NOMO-1 (cell line): ENCODE results near the gene PLXND1.
"Not testable (repeated sequence)": the region's sequence is repeated elsewhere in the genome, so short reads cannot be mapped to it uniquely, and the experiment has no call there.

ENCODE experiments used
- DNase-seq, 2 experiments: peaks; one replicate each; lab custom pipeline; 2025; ENCODE audit not compliant: unreplicated experiment in 2 of 2; lab: John Stamatoyannopoulos, UW

The PLXND1 gene

DNA sequence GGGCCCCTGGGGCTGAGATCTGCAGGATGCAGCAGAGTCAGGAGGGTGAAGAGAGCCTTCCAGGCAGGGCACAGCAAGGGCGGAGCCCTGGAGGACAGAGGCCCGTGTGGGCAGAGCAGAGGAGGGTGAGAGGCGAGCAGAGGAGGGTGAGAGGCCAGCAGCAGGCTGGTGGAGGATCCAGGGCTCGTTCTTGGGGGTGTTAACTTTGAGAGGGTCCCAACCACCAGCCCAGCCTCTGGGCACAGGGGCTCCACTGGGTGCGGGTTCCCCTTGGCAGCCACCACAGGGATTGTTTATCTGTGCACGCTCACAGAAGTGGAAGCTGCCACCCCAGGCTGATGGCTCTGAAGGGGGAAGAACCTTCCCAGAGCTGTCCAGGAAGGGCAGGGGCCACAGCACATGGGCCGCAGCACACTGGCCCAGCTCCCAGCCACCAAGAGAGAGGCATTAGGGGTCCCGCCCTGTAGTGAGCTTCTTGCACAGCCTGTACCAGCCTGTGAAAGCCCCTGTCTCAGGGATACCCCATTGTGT lies 9.3 kb upstream of the PLXND1 start:
- DNase-seq, result no peak

DNA sequence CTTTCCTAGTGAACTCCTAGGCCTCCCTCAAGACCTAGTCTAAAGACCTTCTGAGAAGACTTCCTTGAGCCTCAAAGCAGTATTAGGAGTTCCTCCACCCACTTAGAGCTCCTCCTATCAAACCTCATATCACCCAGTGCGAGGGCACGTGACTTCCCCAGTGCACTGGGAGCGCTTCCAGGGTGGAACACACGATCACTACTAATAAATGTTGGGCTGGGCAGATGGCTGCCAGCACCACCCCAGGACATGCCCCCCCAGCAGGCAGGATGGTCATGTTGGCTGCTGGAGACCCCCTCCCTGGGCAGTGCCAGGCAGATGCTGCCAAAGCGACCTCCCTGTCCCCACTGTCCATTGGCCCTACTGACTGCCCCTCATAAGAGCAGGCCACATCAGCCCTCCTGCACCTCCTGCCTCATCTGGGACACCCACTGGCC lies 8.5 kb upstream of the PLXND1 start:
- no peak for DNase-seq

DNA sequence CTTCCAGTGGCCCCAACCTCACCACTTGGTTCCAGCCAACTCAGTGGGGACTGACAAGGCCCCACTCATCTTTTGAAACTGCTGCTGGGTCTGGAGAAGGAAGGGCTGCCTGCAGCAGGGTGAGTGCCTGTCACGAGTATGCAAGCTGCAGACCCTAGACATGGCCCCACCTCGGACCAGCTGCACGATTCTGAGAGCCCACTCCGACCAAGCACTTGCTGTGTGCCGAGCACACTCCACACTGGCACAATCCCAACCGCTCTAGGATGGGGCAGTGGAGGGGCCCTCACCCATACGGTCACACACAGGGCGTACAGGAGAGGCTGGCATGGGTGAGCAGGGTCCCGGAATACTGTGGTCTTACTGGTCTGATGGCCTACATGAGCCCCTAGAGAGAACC lies 8.0 kb upstream of the PLXND1 start:
- DNase-seq, result no peak

DNA sequence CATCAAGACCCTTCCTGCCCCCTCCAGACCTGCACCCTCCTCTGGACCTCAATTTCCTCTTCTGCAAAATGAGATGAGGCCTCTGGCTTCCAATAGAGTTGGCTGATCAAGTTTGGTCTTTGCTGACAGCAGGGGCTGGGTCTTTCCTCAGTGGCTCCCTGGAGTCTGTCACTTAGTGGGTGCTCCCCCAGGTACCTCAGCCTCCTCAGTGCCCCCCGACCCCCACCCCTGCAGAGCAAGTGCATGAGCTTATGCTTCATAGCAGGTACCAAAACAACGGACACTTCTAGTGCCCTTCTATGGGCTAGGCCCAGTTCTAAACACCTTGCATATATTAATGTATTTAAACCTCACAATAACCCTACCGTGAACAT lies 6.9 kb upstream of the PLXND1 start:
- DNase-seq, result no peak

DNA sequence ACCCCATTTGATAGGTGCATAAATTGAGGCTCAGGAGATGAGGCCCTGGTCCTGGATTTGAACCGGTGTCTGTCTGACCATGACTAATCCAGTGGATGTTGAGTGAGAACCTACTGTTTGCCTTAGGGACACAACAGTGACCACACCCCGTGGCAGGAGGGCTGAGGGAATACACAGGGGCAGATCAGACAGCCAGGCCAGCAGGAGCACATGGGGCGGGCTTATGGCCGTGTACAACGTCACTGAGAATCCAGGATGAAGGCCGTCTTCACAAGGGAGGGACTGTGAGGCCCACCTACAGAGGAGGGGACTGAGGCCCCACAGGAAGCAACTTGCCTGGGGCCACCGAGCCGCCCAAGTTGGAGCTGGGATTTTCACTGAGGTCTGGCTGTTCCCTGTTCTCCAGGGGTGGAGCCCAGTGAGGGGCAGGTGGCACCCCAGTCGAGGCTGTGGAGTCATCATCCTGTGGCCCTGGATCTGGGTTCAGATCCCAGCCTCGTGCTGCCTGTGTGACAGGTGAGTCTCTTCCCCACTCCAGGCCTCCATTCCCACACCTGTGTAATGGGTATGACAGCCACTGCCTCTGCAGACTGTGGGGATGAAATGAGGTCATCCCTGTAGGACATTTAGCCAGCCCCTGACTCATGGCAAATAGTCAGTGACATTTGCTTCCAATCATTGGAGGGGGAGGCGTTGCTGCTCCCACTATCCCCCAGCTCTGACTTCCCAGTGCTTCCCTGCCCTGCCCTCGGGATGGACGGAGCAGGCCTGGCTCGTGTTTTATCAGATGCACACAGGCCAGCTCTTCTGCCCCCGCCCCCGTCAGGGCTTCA lies 6.3 kb upstream of the PLXND1 start:
- no peak for DNase-seq

DNA sequence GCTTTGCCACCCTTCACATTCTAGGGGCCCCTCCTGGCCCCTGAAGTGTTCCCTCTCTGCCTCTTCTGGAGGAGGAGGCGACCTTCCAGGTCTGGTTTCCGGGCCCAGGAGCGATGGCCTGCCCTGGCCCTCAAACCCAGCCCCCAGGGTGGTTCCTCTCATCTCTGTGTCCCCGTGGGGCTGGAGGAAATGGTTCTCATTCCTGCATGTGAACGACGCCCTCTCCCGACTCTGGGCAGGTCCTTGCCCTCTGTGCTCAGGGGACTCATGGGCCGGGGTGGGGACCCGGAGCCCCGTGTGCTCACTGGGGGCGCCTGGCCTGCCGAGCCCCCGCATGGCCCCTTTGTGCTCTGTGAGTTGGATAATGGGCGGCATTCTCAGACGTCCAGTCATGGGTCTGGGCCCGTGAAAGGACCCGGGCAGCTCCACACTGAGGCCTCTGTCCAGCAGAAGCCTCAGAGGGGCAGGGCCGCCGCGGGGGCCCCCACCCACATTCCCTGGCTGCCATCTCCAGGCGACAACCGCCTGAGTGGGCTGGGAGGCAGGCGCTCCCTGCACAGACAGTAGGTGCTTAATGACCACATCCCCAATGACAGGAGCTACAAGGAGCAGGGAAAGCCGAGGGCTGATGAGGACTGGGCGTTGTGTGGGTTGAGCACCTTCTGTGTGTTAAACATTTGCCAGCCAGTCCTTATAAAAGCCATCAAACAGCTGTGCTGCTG lies 5.5 kb upstream of the PLXND1 start:
- no peak for DNase-seq

DNA sequence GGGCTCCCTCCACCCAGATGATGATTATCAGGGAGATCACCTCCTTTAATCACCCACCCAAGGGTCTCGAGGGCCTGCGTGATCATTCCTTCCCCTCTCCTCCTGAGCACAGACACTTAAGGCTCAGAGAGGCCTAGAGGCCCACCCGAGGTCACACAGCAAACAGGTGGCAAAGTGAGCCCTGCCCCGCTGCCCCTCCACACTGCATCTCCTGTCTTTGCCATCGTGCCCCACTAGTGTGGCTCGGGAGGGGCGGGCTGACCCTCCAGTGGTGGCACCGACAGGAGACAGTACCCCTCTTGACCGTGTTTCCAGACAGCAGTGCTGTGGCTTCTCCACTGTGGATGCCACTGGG lies 4.9 kb upstream of the PLXND1 start:
- DNase-seq, result no peak

DNA sequence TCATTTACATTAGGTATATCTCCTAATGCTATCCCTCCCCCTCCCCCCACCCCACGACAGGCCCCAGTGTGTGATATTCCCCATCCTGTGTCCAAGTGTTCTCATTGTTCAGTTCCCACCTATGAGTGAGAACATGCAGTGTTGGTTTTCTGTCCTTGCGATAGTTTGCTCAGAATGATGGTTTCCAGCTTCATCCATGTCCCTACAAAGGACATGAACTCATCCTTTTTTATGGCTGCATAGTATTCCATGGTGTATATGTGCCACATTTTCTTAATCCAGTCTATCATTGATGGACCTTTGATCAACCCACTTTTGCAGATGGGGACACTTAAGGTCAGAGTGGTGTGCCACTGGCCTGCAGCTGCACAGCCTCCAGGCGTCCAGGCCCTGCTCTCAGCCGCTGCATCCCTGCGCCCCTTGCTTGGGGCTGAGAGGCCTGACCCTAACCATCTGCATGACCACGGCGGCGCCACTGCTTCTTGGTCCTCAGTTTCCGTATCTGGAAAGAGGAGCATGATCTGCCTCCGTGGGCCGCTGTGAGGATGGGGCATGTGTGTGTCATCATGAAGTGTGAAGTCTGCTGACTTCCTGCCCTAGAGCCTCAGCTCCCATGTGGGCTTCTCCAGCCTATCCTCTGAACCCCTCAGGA lies 4.4 kb upstream of the PLXND1 start:
- DNase-seq, result not testable (repeated sequence)

DNA sequence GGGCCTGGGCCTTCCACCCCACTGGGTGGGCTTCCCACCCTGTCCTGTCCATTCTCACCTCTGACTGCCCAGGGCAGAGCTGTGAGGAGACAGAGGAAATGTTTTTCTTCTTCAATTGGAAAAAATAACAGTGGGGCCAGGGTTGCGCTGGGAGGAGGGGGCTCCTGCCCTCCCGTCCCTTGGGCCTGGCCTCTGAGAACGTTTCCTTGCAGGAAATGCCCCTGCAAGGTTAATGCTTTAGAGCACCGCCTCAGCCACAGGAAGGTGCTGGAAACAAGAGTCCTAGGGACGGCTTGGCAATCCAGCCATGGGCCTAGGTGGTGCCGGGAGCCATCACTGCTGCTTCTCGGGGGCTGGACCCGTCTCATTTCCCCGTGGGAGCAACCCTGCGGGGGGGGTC lies 3.8 kb upstream of the PLXND1 start:
- no peak for DNase-seq

DNA sequence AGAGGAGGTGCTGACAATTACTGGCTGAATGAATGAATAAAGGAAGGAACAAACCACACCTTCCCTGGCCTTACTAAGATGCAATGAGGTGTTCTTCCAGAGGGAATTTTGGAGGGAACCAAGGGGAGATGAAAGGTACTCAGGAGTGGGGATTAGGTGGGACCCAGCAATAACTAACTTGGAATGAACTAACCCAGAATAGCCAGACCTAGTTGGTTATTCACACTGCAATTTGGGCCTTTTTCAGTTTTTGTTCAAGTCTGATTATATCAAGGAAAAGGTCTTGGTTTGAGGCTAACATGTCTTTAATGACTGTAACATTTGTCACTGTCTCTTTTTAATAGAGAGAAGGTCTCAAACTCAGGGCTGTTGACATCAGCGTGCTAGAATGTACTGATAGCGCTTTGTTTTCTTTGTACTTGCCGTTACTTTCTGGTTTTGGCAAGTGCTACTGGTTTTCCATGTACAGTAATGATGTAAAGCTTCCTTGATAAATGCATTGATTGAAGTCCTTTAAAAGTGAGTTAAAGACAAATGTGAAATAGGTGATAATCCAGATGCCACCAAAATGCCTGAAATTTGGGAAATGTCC lies 3.2 kb upstream of the PLXND1 start:
- DNase-seq, result no peak

DNA sequence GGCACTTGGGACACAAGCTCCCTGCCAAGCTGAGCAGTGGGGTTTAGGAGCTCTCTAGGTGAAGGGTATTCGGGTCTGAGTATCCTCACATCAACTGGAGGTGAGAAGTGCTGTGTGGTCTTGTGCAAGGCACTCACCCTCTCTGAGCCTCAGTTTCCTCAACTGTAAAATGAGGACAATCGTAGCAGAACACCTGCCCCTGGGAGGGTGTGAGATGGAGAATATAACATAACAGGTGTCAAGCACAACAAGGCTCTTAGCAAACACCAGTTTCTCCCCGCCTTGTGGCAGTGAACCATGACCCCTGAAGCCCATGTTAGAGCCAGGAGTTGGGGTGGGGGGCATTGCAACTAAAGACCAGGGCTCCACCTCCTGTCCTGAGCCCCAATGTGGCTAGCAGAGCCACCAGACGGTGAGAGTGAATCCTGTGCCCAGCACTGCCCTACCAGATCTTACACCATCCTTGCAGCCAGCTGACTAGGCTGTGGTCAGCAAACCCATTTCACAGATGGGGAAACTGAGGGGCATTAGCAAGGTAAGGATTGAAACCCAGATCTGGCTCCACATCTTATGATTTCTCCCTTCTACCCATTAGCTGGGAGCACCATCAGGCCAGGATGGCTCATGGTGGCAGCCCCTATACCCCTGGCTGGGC lies 2.6 kb upstream of the PLXND1 start:
- DNase-seq, result no peak

DNA sequence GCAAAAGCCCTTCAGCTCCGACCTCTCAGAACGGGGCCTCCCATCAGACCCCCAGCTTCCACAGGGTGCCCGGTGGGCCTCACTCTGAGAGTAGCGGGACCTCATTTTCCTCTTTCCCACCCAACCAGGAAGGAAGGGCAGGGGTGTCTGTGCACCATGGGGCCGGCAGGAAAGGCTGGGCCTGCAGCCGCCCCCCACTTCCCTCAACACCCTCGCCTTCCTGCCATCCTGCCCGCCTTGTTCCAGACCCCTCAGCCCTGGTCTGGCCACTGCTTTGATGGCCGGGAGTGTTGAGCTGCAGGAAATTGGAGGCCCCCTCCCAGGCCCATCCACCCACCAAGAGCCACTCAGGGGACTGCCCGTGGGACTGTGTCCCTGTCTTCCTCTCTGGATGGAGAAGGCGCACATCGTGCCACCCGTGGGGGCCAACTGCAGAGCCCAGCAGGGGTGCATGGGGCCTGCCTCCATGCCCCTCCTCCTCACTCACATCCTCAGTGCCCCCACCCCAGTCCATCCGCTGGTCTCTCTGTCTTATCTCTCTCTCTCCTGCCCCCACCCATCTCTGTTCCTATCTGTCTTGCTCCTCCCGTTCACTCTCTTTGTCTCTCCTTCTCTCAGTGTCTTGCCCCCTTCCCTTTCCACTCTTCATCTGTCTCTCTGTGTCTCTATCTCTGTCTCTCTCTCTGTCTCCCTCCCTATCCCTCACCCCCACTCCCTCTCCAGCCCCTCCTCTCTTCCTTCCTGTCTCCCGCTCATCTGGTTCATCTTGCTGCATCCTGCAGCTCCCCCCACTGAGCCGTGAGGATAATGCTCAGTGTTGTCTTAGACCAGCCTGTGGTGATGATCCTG lies 1.8 kb upstream of the PLXND1 start:
- DNase-seq, result no peak

DNA sequence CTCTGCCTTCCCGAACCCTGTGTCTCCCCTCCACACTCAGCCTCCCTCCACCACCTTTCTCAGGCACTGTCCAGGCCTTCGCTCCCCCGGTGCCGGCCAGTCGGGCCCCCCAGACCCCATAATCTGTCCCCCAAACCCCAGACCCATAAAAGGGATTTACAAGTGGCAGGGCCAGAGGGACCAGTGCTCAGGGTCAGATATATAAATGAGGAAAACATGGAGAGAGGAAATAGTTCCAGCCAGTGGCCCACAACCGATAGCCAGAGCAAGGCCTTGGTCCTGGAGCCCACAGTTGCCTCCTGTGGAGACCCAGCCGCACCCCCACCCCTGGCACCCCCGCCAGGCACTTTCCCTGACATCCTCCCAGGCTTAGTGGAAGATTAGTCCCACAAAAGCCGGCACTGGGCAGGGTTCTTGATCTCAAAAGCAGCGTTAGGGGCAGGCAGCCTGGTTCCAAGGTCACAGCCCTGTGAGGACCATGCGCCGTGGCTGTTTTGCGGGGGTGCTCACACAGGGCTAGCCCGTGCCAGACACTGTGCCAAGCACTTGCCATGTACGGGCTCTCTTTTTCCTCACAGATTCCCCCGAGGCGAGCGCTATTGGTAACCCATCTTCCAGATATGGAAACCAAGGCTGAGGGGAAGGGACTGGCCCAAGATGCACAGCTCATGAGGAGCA lies 1.1 kb upstream of the PLXND1 start:
- no peak for DNase-seq

DNA sequence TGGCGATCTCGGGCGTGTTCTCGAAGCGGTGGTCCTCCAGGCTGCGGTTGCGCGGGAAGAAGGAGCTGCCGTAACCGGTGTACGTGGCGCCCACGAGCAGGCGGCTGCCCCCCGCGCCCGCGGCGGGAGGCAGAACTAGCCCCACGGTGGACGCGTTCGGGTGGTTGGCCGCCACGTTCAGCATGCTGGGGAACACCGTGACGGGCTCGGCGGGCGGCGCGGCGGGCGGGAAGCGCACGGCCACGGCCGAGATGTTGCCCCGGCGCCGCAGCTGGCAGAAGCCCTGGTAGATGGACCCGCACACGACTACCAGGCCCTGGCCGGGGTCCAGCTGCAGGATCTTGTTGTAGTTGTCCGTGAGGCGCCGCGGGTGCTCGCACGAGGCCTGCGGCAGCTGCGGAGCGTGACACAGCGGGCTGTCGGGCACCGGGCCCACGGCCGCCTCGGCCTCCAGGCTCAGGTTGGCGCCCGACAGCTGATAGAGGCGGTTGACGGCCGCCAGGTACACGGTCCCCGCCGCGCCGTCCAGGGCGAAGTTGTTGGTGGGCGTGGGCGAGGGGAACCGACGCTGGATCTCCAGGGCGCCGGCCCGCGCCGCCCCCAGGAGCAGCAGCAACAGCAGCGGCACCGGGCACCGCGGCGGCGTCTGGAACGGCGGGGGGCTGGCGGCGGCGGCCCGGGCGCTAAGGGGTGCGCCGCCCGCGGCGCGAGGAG lies 397 bp downstream of the PLXND1 start:
- peak in 1 of 2 experiments; percentile 46 for DNase-seq

DNA sequence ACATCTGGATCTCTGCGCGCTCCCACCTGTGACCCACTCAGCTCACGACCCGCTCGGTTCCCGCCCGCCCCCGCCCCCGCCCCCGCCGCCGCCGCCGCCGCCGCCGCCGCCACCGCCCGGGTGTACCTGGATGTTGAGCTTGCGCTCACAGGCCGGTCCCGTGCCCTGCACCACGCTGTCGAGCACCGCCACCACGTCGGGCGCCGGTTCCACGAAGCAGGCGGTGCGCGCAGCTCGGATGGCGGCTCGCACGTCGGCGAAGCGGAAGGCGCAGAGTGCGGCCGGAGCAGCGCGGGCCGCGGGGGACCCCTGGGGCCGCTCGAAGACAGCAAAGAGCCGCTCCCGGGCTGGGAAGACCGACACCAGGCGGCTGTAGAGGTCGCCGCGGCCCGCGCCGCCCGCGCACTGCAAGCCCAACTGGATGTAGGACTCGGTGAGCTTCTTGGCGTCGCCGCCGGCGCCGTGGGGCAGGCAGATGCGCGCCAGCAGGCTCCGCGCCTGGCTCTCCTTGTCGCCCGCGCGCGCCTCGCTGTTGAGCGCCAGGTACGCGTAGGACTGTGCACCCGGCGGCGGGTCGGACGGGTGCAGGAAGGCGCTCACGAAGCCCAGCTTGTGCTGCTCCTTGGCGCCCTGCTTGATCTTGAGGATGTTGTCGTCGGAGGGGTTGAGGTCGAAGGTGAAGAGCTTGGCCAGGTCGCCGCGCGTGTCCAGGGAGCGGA lies 1.1 kb downstream of the PLXND1 start:
- peak; percentile 59 to 73 for DNase-seq

DNA sequence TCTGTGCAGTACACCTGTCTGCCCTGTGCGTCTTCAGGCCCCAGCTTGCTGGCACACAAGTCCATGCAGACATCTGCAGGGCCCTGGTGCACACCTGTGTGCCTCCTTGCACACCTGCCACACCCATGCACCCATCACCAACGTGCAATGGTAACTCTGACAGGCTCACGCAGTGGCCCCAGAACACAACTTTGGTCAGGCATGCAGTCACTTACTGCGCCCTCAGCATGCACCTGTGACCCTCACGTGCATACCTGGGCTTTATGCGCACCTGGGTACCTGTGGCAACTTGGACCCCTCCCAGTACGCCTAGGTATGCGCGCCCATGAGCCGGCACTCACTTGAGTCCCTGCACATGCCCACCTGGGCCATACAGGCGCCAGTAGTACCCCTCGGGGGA lies 1.7 kb downstream of the PLXND1 start:
- DNase-seq, result no peak

DNA sequence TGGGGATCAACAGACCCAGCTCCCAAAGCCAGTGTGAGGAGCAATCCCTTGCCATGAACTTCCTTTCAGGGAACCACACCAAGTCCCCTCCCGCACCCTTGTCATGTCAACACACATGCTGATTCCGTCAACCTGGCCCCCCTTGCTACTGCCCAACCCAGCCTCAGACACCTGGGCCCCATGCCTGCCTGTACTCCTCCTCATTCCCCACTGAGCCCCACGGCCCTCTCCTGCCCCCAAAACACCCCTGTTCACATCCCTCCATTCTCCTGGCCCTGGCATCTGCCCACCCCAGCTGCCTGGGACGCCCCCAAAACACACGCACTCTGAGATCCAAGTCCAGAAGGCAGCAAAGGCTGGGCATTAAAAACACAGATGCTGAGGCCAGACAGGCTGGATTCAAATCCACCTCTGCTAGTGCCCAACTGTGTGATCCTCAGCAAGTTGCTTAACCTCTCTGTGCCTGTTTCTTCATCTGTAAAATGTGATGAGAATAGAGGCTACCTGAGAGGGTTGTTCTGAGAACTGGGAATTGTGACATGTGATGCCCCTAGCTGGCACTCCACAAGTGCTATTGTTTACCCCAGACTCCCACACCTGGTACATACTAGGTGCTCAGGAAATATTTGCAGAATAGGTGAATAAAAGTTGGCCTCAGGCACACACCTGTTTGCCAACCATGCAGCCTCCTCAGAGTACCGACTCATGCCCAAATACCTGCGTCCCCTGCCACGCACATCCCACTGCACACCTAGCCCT lies 2.3 kb downstream of the PLXND1 start:
- DNase-seq, result no peak
